GM12878 (cell line): ENCODE results near the gene SLITRK4. TPM values are rescaled to one million over a fixed set of nuclear protein-coding genes. Genes with fewer than 3 reads are reported as not detected.

Source experiments
- ATAC-seq: fragments of 200-7000 bp; cut with Tn5 transposase; 3 replicates; pipeline ENCODE4 v1.9.1; 2020; ENCODE audit warnings: mild to moderate bottlenecking, moderate library complexity
- BruUV-seq: library from RNA; stranded (reverse); fragments of 400-500 nt; replicated peaks from 2 replicates; lab custom pipeline; 2021; lab: Mats Ljungman, UMichigan
- CTCF ChIA-PET: fragments of 300-600 bp; sonication (Branson Sonifier 250); formaldehyde crosslinking; extraction: SDS; loops from one replicate; lab custom pipeline; 2021; ENCODE audit warnings: inconsistent platforms; lab: Yijun Ruan, JAX
- POLR2A ChIA-PET: fragments of 350-600 bp; formaldehyde crosslinking; extraction: SDS; loops from one replicate; lab custom pipeline; 2021; ENCODE audit warnings: inconsistent platforms; lab: Charles Lee
- RAD21 ChIA-PET: fragments of 300-600 bp; sonication (Branson Sonifier 250); formaldehyde crosslinking; loops from one replicate; lab custom pipeline; 2023; ENCODE audit warnings: antibody characterized with exemption; ENCODE audit not compliant: unreplicated experiment; lab: Charles Lee
- SMC1A ChIA-PET: fragments of 300-600 bp; sonication (Branson Sonifier 250); formaldehyde crosslinking; loops from one replicate; lab custom pipeline; 2023; ENCODE audit not compliant: unreplicated experiment, uncharacterized antibody; lab: Charles Lee
- DNase-seq: peaks from one replicate; pipeline ENCODE4 v3.0.0-alpha.2; 2011; ENCODE audit warnings: low read depth, low spot score
- FAIRE-seq: peaks from 3 replicates; lab custom pipeline; 2011; peaks lifted over from hg19 to GRCh38; lab: Jason Lieb, UNC
- H2AFZ ChIP-seq: 2 replicates; pipeline ENCODE4 v1.6.0; 2011; ENCODE audit warnings: low read depth, low read length, control low read depth; ENCODE audit not compliant: control insufficient read depth
- H3K27ac ChIP-seq: 2 replicates; pipeline ENCODE4 v1.5.1; 2011; ENCODE audit warnings: control low read depth; ENCODE audit not compliant: control insufficient read depth, insufficient read depth
- H3K27me3 ChIP-seq, 2 experiments: replicated peaks in 1 of 2; 2 replicates each; pipeline versions ENCODE4 v1.6.0 to v1.6.1; 2011; ENCODE audit warnings: low read length in 1 of 2; ENCODE audit not compliant: control insufficient read depth in 2 of 2, insufficient read depth in 2 of 2
- H3K36me3 ChIP-seq, 2 experiments: 2 replicates each; pipeline ENCODE4 v1.5.1; 2011; ENCODE audit warnings: low read length in 1 of 2; ENCODE audit not compliant: control insufficient read depth in 2 of 2, insufficient read depth in 2 of 2
- H3K4me1 ChIP-seq: 2 replicates; pipeline ENCODE4 v1.6.1; 2011; ENCODE audit warnings: mild to moderate bottlenecking, low read length, moderate library complexity, mixed read lengths; ENCODE audit not compliant: control insufficient read depth, insufficient read depth
- H3K4me2 ChIP-seq: 2 replicates; pipeline ENCODE4 v1.6.0; 2011; ENCODE audit warnings: control low read depth; ENCODE audit not compliant: control insufficient read depth, insufficient read depth
- H3K4me3 ChIP-seq: fragments of 200-600 bp; sonication (generic); 2 replicates; pipeline ENCODE4 v1.5.1; 2016
- H3K79me2 ChIP-seq: 2 replicates; pipeline ENCODE4 v1.6.0; 2011; ENCODE audit warnings: low read length; ENCODE audit not compliant: control insufficient read depth, insufficient read depth
- H3K9ac ChIP-seq: 2 replicates; pipeline ENCODE4 v1.8.0; 2011; ENCODE audit warnings: low read length, control low read depth, mixed read lengths; ENCODE audit not compliant: control insufficient read depth, insufficient read depth
- H3K9me3 ChIP-seq: replicated peaks from 3 replicates; pipeline ENCODE4 v1.5.1; 2011; ENCODE audit warnings: mild to moderate bottlenecking, low read length; ENCODE audit not compliant: control insufficient read depth, insufficient read depth
- H4K20me1 ChIP-seq: 2 replicates; pipeline ENCODE4 v1.6.0; 2011; ENCODE audit not compliant: control insufficient read depth, insufficient read depth
- HCFC1 ChIP-seq: fragments of 150-350 bp; IDR thresholded peaks from 2 replicates; pipeline ENCODE4 v1.6.1; 2014; ENCODE audit warnings: low read length
- MTA2 ChIP-seq: fragments of 450-650 bp; IDR thresholded peaks from 2 replicates; pipeline ENCODE4 v1.6.1; 2016; ENCODE audit warnings: low read depth, mild to moderate bottlenecking, moderate library complexity
- MYB ChIP-seq: fragments of 150-350 bp; IDR thresholded peaks from 2 replicates; pipeline ENCODE4 v1.6.1; 2014; ENCODE audit warnings: mild to moderate bottlenecking, low read depth, low read length, borderline replicate concordance
- NBN ChIP-seq: fragments of 450-650 bp; IDR thresholded peaks from 2 replicates; pipeline ENCODE4 v1.6.1; 2016
- NFXL1 ChIP-seq: fragments of 450-650 bp; IDR thresholded peaks from 2 replicates; pipeline ENCODE4 v1.6.1; 2017; ENCODE audit warnings: antibody characterized with exemption, mild to moderate bottlenecking, borderline replicate concordance
- POU2F2 ChIP-seq: IDR thresholded peaks from 3 replicates; pipeline ENCODE4 v1.6.1; 2011; ENCODE audit warnings: low read depth, mild to moderate bottlenecking, low read length, borderline replicate concordance
- RAD51 ChIP-seq: fragments of 450-650 bp; IDR thresholded peaks from 2 replicates; pipeline ENCODE4 v1.6.1; 2016; ENCODE audit warnings: moderate library complexity, mild to moderate bottlenecking, inconsistent platforms
- TARDBP ChIP-seq: IDR thresholded peaks from 2 replicates; pipeline ENCODE4 v1.6.1; 2016; ENCODE audit warnings: borderline replicate concordance
- ZBTB4 ChIP-seq: fragments of 450-650 bp; formaldehyde crosslinking; IDR thresholded peaks from 2 replicates; pipeline ENCODE4 v1.4.0; 2022; ENCODE audit warnings: mild to moderate bottlenecking, moderate library complexity
- WGBS: methylation state at CpG from one replicate; pipeline ENCODE4 v1.1.6; 2016; ENCODE audit warnings: low lambda C conversion rate; ENCODE audit not compliant: insufficient replicate concordance, insufficient coverage; ENCODE audit errors: missing lambda C conversion rate; 5-methylcytosine and 5-hydroxymethylcytosine counted together
- in situ Hi-C: fragments of 300-500 bp; cut with MboI; formaldehyde crosslinking; loops from 9 replicates; pipeline ENCODE4 v1.14.3; 2018; ENCODE audit warnings: mixed read lengths
- intact Hi-C: fragments of 100-400 bp; cut with micrococcal nuclease; formaldehyde crosslinking; loops from one replicate; pipeline ENCODE4 v1.14.2; 2022; ENCODE audit not compliant: unreplicated experiment
- polyA plus RNA-seq, 11 experiments: library from polyadenylated mRNA; depleted of rRNA in 4 of 11; unstranded in 6 of 11; stranded (reverse) in 5 of 11; fragments of >200 nt; fragmentation: Nextera tagmentation in 4 of 11; fragmentation: Illumina TruSeq in 1 of 11; extraction: Ambion mirVana in 4 of 11; extraction: Trizol in 1 of 11; gene quantifications; 1 replicate in 1 of 11; 2 replicates in 10 of 11; pipeline versions ENCODE4 v1.2.1 to v1.2.3, GENCODE V29; 2011 to 2016; ENCODE audit warnings: inconsistent platforms in 2 of 11, missing spikeins in 2 of 11, low read depth in 1 of 11
- total RNA-seq, 4 experiments: library from RNA; depleted of rRNA in 3 of 4; stranded (reverse); fragments of >200 nt in 3 of 4; fragmentation: Illumina TruSeq in 1 of 4; extraction: Trizol in 1 of 4; gene quantifications; 2 replicates each; pipeline versions ENCODE4 v1.2.1 to v1.2.3, GENCODE V29; 2013 to 2021
- TF ChIP-seq, protein P1 (sequence below): fragments of 450-650 bp; IDR thresholded peaks from 2 replicates; pipeline ENCODE4 v1.6.1; 2017; ENCODE audit warnings: mild to moderate bottlenecking, low read depth, inconsistent platforms; ENCODE audit not compliant: poor library complexity, severe bottlenecking

The SLITRK4 gene
- total and polyA plus RNA-seq, 10 of the 15 experiments (the other 5 are each of a cell fraction or from before 2014, with no cell fraction given) = 0.45 to 1.1 (median 0.66) TPM

DNA sequence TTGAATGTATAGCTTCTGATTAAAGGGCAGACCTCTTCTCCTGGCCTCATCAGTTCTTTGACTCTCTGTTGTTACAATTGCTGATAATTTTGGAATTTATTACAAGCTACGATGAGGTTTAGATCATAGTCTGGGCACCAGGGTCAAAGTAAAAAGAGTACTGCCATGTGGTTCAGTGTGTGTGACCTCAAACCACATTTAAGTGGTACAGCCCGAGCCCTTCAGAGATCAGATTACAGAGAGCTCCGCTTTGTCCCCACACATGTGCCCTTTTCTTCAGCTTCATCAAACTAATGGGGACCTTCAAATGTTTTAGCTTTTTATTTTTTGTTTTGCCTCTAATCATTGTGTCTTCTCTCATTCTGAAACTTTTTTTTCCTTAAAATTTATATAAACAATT lies 47.6 kb upstream of the SLITRK4 start:
- ChIA-PET POLR2A (no interaction called here), RAD21 (no interaction called here), CTCF (interaction anchor here (1.2 kb wide), 1 partner anchor 19 kb away, joined by 3 read pairs; no protein-coding TSS in a partner anchor), SMC1A (interaction anchor here (1.1 kb wide), 1 partner anchor 14 kb away, joined by 3 read pairs; no protein-coding TSS in a partner anchor)
- intact Hi-C loops = no loop called here
- DNase-seq = no peak
- no TSS peak for BruUV-seq
- 42% methylated on average over 3 of the region's 3 CpGs for WGBS
- H2AFZ ChIP-seq = no peak overlapping the region
- H3K36me3 ChIP-seq = no peaks in the 10 kb centered on the region
- H3K9me3 ChIP-seq = no peaks in the 10 kb centered on the region
- no peak overlapping the region for H3K27ac ChIP-seq
- H3K9ac ChIP-seq = no peak overlapping the region
- ATAC-seq = no peak
- H3K79me2 ChIP-seq = no peaks in the 10 kb centered on the region
- TF ChIP-seq POU2F2 = no peak
- no peak for TF ChIP-seq NFXL1
- TF ChIP-seq TARDBP = no peak
- TF ChIP-seq HCFC1 = no peak
- TF ChIP-seq RAD51 = no peak
- TF ChIP-seq NBN = no peak
- TF ChIP-seq MTA2 = no peak
- H3K4me1 ChIP-seq = no peaks in the 10 kb centered on the region
- no peak overlapping the region for H3K4me2 ChIP-seq
- no peak for FAIRE-seq
- H3K27me3 ChIP-seq = no peaks in the 10 kb centered on the region
- no peak overlapping the region for H3K4me3 ChIP-seq
- in situ Hi-C loops = no loop called here
- H4K20me1 ChIP-seq = no peaks in the 10 kb centered on the region

DNA sequence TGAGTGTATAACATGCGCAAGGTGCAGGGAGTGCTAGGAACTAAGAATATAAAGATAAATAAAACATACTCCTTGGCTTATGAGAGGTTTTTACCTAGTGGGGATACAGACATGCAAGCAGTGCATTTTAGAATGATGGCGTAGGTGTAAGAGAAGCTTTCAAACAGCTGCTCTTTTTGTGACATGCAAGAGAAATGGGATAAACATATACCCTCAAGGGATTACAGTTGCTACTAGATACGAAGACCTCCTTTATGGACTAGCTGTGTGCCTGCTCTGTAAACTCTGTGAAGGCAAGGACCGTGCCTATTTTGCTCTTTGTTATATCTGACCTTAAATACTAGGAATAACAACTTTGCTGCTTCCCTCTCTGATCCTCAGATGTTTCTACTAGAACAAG lies 39.0 kb upstream of the SLITRK4 start:
- BruUV-seq = no TSS peak
- ChIA-PET RAD21 (no interaction called here), POLR2A (no interaction called here), CTCF (interaction anchor here (1.2 kb wide), 1 partner anchor 10 kb away, joined by 6 read pairs; no protein-coding TSS in a partner anchor), SMC1A (interaction anchor here (0.7 kb wide), 1 partner anchor 114 kb away, joined by 3 read pairs; no protein-coding TSS in a partner anchor)
- no peaks in the 10 kb centered on the region for H3K9me3 ChIP-seq
- no peaks in the 10 kb centered on the region for H3K79me2 ChIP-seq
- ATAC-seq = no peak
- H3K9ac ChIP-seq = no peak overlapping the region
- H4K20me1 ChIP-seq = no peaks in the 10 kb centered on the region
- H3K27ac ChIP-seq = no peak overlapping the region
- 35% methylated on average over 4 of the region's 4 CpGs for WGBS
- DNase-seq = no peak
- H3K4me3 ChIP-seq = no peak overlapping the region
- H3K4me2 ChIP-seq = no peak overlapping the region
- in situ Hi-C loops (no loop called here), intact Hi-C loops (loop anchor here (10.0 kb wide), 1 partner anchor 230 kb away; no protein-coding TSS in a partner anchor)
- H2AFZ ChIP-seq = no peak overlapping the region
- H3K36me3 ChIP-seq = no peaks in the 10 kb centered on the region
- FAIRE-seq = no peak
- H3K27me3 ChIP-seq = no peaks in the 10 kb centered on the region
- no peaks in the 10 kb centered on the region for H3K4me1 ChIP-seq
- TF ChIP-seq MYB (no peak), ZBTB4 (no peak)
- TF ChIP-seq, protein P1, sequence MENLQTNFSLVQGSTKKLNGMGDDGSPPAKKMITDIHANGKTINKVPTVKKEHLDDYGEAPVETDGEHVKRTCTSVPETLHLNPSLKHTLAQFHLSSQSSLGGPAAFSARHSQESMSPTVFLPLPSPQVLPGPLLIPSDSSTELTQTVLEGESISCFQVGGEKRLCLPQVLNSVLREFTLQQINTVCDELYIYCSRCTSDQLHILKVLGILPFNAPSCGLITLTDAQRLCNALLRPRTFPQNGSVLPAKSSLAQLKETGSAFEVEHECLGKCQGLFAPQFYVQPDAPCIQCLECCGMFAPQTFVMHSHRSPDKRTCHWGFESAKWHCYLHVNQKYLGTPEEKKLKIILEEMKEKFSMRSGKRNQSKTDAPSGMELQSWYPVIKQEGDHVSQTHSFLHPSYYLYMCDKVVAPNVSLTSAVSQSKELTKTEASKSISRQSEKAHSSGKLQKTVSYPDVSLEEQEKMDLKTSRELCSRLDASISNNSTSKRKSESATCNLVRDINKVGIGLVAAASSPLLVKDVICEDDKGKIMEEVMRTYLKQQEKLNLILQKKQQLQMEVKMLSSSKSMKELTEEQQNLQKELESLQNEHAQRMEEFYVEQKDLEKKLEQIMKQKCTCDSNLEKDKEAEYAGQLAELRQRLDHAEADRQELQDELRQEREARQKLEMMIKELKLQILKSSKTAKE = no peak
